PFSK-1 (cell line): ENCODE measurements around the gene ZNF672.

Experiments used
- FOXP2 ChIP-seq: optimal IDR thresholded peaks from 2 replicates; pipeline ENCODE3; 2011; ENCODE audit warnings: borderline replicate concordance, control low read depth, inconsistent platforms; ENCODE audit not compliant: insufficient read depth; ENCODE audit errors: extremely low read length, extremely low read depth
- POLR2AphosphoS5 ChIP-seq: IDR thresholded peaks from 2 replicates; pipeline ENCODE4 v1.6.1; 2012; ENCODE audit warnings: low read depth, mild to moderate bottlenecking, control low read depth, low read length, moderate library complexity
- REST ChIP-seq, 2 experiments: IDR thresholded peaks; 2 replicates each; pipeline versions ENCODE4 v1.6.1 to v1.8.0; 2011 to 2012; ENCODE audit warnings: low read depth in 2 of 2, low read length in 2 of 2, control low read depth in 1 of 2, inconsistent platforms in 1 of 2, mild to moderate bottlenecking in 1 of 2, moderate library complexity in 1 of 2; ENCODE audit not compliant: insufficient read depth in 1 of 2
- SIN3A ChIP-seq: IDR thresholded peaks from 2 replicates; pipeline ENCODE4 v1.6.1; 2012; ENCODE audit warnings: mild to moderate bottlenecking, low read length, moderate library complexity, borderline replicate concordance; ENCODE audit not compliant: insufficient read depth
- TAF1 ChIP-seq: IDR thresholded peaks from 2 replicates; pipeline ENCODE4 v1.6.1; 2012; ENCODE audit warnings: low read length, control low read depth, borderline replicate concordance; ENCODE audit not compliant: insufficient read depth

Gene ZNF672

GRCh38 chr1:248853663-248854375 lies 15.8 kb downstream of the ZNF672 start:
- no peak for TF ChIP-seq FOXP2
- TF ChIP-seq REST (IDR thresholded peaks at IDR 0.05; ENCODE audit: insufficient read depth in 1 of 2, low read depth in 2 of 2, low read length in 2 of 2), result no peak
- TF ChIP-seq TAF1, result no peak
- TF ChIP-seq SIN3A, result no peak
- no peak for TF ChIP-seq POLR2AphosphoS5

GRCh38 chr1:248855580-248855979 lies 17.6 kb downstream of the ZNF672 start:
- TF ChIP-seq POLR2AphosphoS5 (no peak), REST (IDR thresholded peaks at IDR 0.05; ENCODE audit: insufficient read depth in 1 of 2, low read depth in 2 of 2, low read length in 2 of 2) (no peak), FOXP2 (no peak), SIN3A (no peak), TAF1 (no peak)

GRCh38 chr1:248856176-248856575 lies 18.2 kb downstream of the ZNF672 start:
- no peak for TF ChIP-seq SIN3A
- no peak for TF ChIP-seq REST (IDR thresholded peaks at IDR 0.05; ENCODE audit: insufficient read depth in 1 of 2, low read depth in 2 of 2, low read length in 2 of 2)
- no peak for TF ChIP-seq FOXP2
- no peak for TF ChIP-seq POLR2AphosphoS5
- TF ChIP-seq TAF1, result no peak

GRCh38 chr1:248857201-248857600 lies 19.2 kb downstream of the ZNF672 start:
- TF ChIP-seq SIN3A (no peak), POLR2AphosphoS5 (no peak; the same call in 1 of the 2 replicates), FOXP2 (no peak), REST (IDR thresholded peaks at IDR 0.05; ENCODE audit: insufficient read depth in 1 of 2, low read depth in 2 of 2, low read length in 2 of 2) (no peak), TAF1 (no peak)
